Gastroesophageal sphincter (tissue), 4 donors: ENCODE measurements around the gene ROR2. TPM values are rescaled to one million over a fixed set of nuclear protein-coding genes. Genes with fewer than 3 reads are reported as not detected.

ENCODE experiments used
- ATAC-seq: fragments of 150-250 bp; one replicate; pipeline ENCODE4 v1.9.1; 2016; ENCODE audit warnings: mild to moderate bottlenecking, moderate library complexity
- H3K27ac ChIP-seq, 4 donors: fragments of 200-600 bp; sonication (generic) in 3 of 4; 1 replicate in 3 of 4; 2 replicates in 1 of 4; pipeline ENCODE4 v1.5.1; 2016 to 2019
- H3K27me3 ChIP-seq: fragments of 200-600 bp; sonication (generic); one replicate; pipeline ENCODE4 v1.5.1; 2019
- H3K36me3 ChIP-seq, 2 donors: fragments of 200-600 bp; sonication (generic); one replicate each; pipeline ENCODE4 v1.5.1; 2019; ENCODE audit warnings: control low read depth in 1 of 2
- H3K4me1 ChIP-seq, 3 donors: fragments of 200-600 bp; sonication (generic); 1 replicate in 2 of 3; 2 replicates in 1 of 3; pipeline ENCODE4 v1.5.1; 2016 to 2019; ENCODE audit warnings: control low read depth in 2 of 3
- H3K4me3 ChIP-seq, 2 donors: fragments of 200-600 bp; sonication (generic); one replicate each; pipeline ENCODE4 v1.5.1; 2019; ENCODE audit warnings: mild to moderate bottlenecking in 1 of 2, moderate library complexity in 1 of 2
- H3K9me3 ChIP-seq, 3 donors: fragments of 200-600 bp; sonication (generic); one replicate each; pipeline ENCODE4 v1.5.1; 2017 to 2019; ENCODE audit warnings: control low read depth in 2 of 3
- CTCF ChIP-seq, 4 experiments: fragments of 200-600 bp in 2 of 4; fragments of 450-650 bp in 2 of 4; sonication (generic) in 1 of 4; IDR thresholded peaks; one replicate each; pipeline ENCODE4 v1.5.1; 2017 to 2019; ENCODE audit warnings: antibody characterized with exemption in 4 of 4, mild to moderate bottlenecking in 2 of 4, moderate library complexity in 2 of 4
- EP300 ChIP-seq: sonication (generic); formaldehyde crosslinking; IDR thresholded peaks from one replicate; pipeline ENCODE4 v1.6.1; 2017; ENCODE audit warnings: antibody characterized with exemption, mild to moderate bottlenecking
- POLR2A ChIP-seq, 2 donors: fragments of 450-650 bp; IDR thresholded peaks; one replicate each; pipeline ENCODE4 v1.6.1; 2017; ENCODE audit warnings: antibody characterized with exemption in 2 of 2, mild to moderate bottlenecking in 2 of 2, moderate library complexity in 1 of 2
- POLR2AphosphoS5 ChIP-seq: sonication (generic); formaldehyde crosslinking; IDR thresholded peaks from one replicate; pipeline ENCODE4 v1.6.1; 2017; ENCODE audit warnings: antibody characterized with exemption
- WGBS, 2 donors: methylation state at CpG; one replicate each; pipeline ENCODE4 v1.1.5; 2018; ENCODE audit warnings: low coverage in 1 of 2; 5-methylcytosine and 5-hydroxymethylcytosine counted together
- total RNA-seq, 4 donors: library from RNA; depleted of rRNA; stranded (reverse); fragments of >200 nt; gene quantifications; one replicate each; pipeline ENCODE4 v1.1.0, GENCODE V29; 2016

The ROR2 gene
- total RNA-seq, 4 donors from 2014 or later = 40.8 to 69.1 (median 63.2) TPM

GRCh38 chr9:91886414-91887076 is 63.5 kb downstream of the ROR2 start:
- no peak overlapping the region for H3K4me3 ChIP-seq
- WGBS, 2 donors = 87% methylated on average over 5 of the region's 32 CpGs; no CpG with 5 or more reads in 1 of the 2 donors
- no peak overlapping the region for H3K27ac ChIP-seq

GRCh38 chr9:91885746-91886413 is 64.1 kb downstream of the ROR2 start:
- WGBS, 2 donors = 77 to 94% methylated on average over 4 to 13 of the region's 22 CpGs
- no peak overlapping the region for H3K27ac ChIP-seq
- no peaks in the 10 kb centered on the region for H3K36me3 ChIP-seq
- no peak for TF ChIP-seq CTCF (IDR thresholded peaks at IDR 0.05)
- TF ChIP-seq POLR2AphosphoS5 = no peak
- no peak for TF ChIP-seq EP300
- TF ChIP-seq POLR2A (IDR thresholded peaks at IDR 0.05) = no peak
- no peaks in the 10 kb centered on the region for H3K27me3 ChIP-seq
- no peak overlapping the region for H3K4me3 ChIP-seq
- no peak for ATAC-seq
- no peaks in the 10 kb centered on the region for H3K9me3 ChIP-seq
- H3K4me1 ChIP-seq = peaks cover 0 to 46% (median 3%) of the 10 kb centered on the region in 3 donors

More at GRCh38 chr9:91886414-91887076, 63.5 kb downstream of the ROR2 start:
- Histone ChIP-seq H3K36me3 (no peaks in the 10 kb centered on the region), H3K27me3 (no peaks in the 10 kb centered on the region), H3K4me1 (peaks cover 0 to 53% (median 9%) of the 10 kb centered on the region in 3 donors), H3K9me3 (no peaks in the 10 kb centered on the region)
- ATAC-seq = no peak
- no peak for TF ChIP-seq POLR2A (IDR thresholded peaks at IDR 0.05)
- no peak for TF ChIP-seq POLR2AphosphoS5
- TF ChIP-seq CTCF (IDR thresholded peaks at IDR 0.05) = no peak
- no peak for TF ChIP-seq EP300

- Histone ChIP-seq H3K4me1 (peaks cover 0 to 45% (median 3%) of the 10 kb centered on the region in 3 donors), H3K4me3 (no peak overlapping the region), H3K9me3 (no peaks in the 10 kb centered on the region), H3K27ac (peak overlapping the region in 2 of 4 donors; percentile 26 to 30), H3K36me3 (no peaks in the 10 kb centered on the region), H3K27me3 (no peaks in the 10 kb centered on the region)
- TF ChIP-seq POLR2A (IDR thresholded peaks at IDR 0.05) (no peak), POLR2AphosphoS5 (no peak), CTCF (IDR thresholded peaks at IDR 0.05) (no peak), EP300 (no peak)
- ATAC-seq = no peak
- 77 to 79% methylated on average over 6 to 12 of the region's 12 CpGs for WGBS, 2 donors
Observed at GRCh38 chr9:91884696-91885687, 65.0 kb downstream of the ROR2 start.

GRCh38 chr9:91884153-91884552 is 65.9 kb downstream of the ROR2 start:
- H3K27ac ChIP-seq = peak overlapping the region in 1 of 4 donors; percentile 30
- no peaks in the 10 kb centered on the region for H3K27me3 ChIP-seq

More at GRCh38 chr9:91884153-91884552, 65.9 kb downstream of the ROR2 start:
- TF ChIP-seq CTCF (IDR thresholded peaks at IDR 0.05) = no peak
- no peak for TF ChIP-seq EP300
- TF ChIP-seq POLR2A (IDR thresholded peaks at IDR 0.05) = no peak
- no peak for TF ChIP-seq POLR2AphosphoS5
- peaks cover 0 to 37% (median 2%) of the 10 kb centered on the region in 3 donors for H3K4me1 ChIP-seq
- H3K9me3 ChIP-seq = no peaks in the 10 kb centered on the region
- ATAC-seq = no peak
- 89 to 100% methylated on average over 1 of the region's 1 CpG for WGBS, 2 donors
- no peaks in the 10 kb centered on the region for H3K36me3 ChIP-seq
- no peak overlapping the region for H3K4me3 ChIP-seq
